Activated naive CD4-positive, alpha-beta T cell treated with anti-CD3 and anti-CD28 coated beads for 36 hours (primary cell): ENCODE data around the gene ENOX2. TPM values are rescaled to one million over a fixed set of nuclear protein-coding genes. Genes with fewer than 3 reads are reported as not detected.

ENCODE experiments used
- CTCF ChIA-PET: fragments of 350-600 bp; sonication (Branson Sonifier 250); formaldehyde crosslinking; loops from one replicate; lab custom pipeline; 2021; ENCODE audit warnings: antibody characterized with exemption; lab: Charles Lee
- DNase-seq: peaks from one replicate; pipeline ENCODE4 v3.0.0-alpha.2; 2020
- H3K27ac Mint-ChIP-seq: one replicate; pipeline ENCODE4 v1.8.0; 2021; ENCODE audit warnings: mild to moderate bottlenecking, mixed read lengths
- H3K27me3 Mint-ChIP-seq: one replicate; pipeline ENCODE4 v1.8.0; 2021; ENCODE audit warnings: low read depth, mixed read lengths
- H3K36me3 Mint-ChIP-seq: one replicate; pipeline ENCODE4 v1.8.0; 2021; ENCODE audit warnings: low read depth, mixed read lengths
- H3K4me1 Mint-ChIP-seq: one replicate; pipeline ENCODE4 v1.8.0; 2021; ENCODE audit warnings: low read depth, mixed read lengths
- H3K4me3 Mint-ChIP-seq: one replicate; pipeline ENCODE4 v1.8.0; 2021; ENCODE audit warnings: mild to moderate bottlenecking, moderate library complexity, mixed read lengths
- H3K9me3 Mint-ChIP-seq: one replicate; pipeline ENCODE4 v1.8.0; 2021; ENCODE audit warnings: mixed read lengths
- intact Hi-C: fragments of 100-400 bp; cut with micrococcal nuclease; formaldehyde crosslinking; loops from one replicate; pipeline ENCODE4 v1.15.1; 2023
- total RNA-seq, 2 experiments: library from RNA; stranded (reverse); gene quantifications; one replicate each; pipeline ENCODE4 v1.2.3, GENCODE V29; 2021

ENOX2 gene
- total RNA-seq, 2 experiments from 2014 or later = 8.7 to 9.7 TPM

- H3K27ac Mint-ChIP-seq = no peak overlapping the region
- H3K36me3 Mint-ChIP-seq = peaks cover 2% of the 10 kb centered on the region
- no peak overlapping the region for H3K4me3 Mint-ChIP-seq
- CTCF ChIA-PET = no interaction called here
- intact Hi-C loops = no loop called here
- H3K9me3 Mint-ChIP-seq = peaks cover 5% of the 10 kb centered on the region
- no peak for DNase-seq
- H3K4me1 Mint-ChIP-seq = peaks cover 15% of the 10 kb centered on the region
- H3K27me3 Mint-ChIP-seq = no peaks in the 10 kb centered on the region
Observed at GRCh38 chrX:130877892-130878341, 25.1 kb downstream of the ENOX2 start.

GRCh38 chrX:130876226-130876625, 26.8 kb downstream of the ENOX2 start:
- Mint-ChIP-seq H3K36me3 (peaks cover 2% of the 10 kb centered on the region), H3K27me3 (no peaks in the 10 kb centered on the region), H3K27ac (no peak overlapping the region), H3K4me1 (peaks cover 19% of the 10 kb centered on the region), H3K4me3 (no peak overlapping the region), H3K9me3 (peaks cover 5% of the 10 kb centered on the region)
- CTCF ChIA-PET = no interaction called here
- intact Hi-C loops = no loop called here
- no peak for DNase-seq

GRCh38 chrX:130874751-130875150, 28.3 kb downstream of the ENOX2 start:
- CTCF ChIA-PET = no interaction called here
- Mint-ChIP-seq H3K4me3 (no peak overlapping the region), H3K36me3 (peaks cover 2% of the 10 kb centered on the region), H3K27ac (no peak overlapping the region), H3K27me3 (no peaks in the 10 kb centered on the region), H3K4me1 (peaks cover 19% of the 10 kb centered on the region), H3K9me3 (peaks cover 5% of the 10 kb centered on the region)
- no peak for DNase-seq
- intact Hi-C loops = no loop called here

GRCh38 chrX:130869239-130869638, 33.8 kb downstream of the ENOX2 start:
- no peak overlapping the region for H3K27ac Mint-ChIP-seq
- no peaks in the 10 kb centered on the region for H3K9me3 Mint-ChIP-seq
- no peak overlapping the region for H3K4me3 Mint-ChIP-seq
- intact Hi-C loops = no loop called here
- H3K36me3 Mint-ChIP-seq = peaks cover 2% of the 10 kb centered on the region
- H3K27me3 Mint-ChIP-seq = no peaks in the 10 kb centered on the region
- CTCF ChIA-PET = no interaction called here
- DNase-seq = no peak
- H3K4me1 Mint-ChIP-seq = peaks cover 9% of the 10 kb centered on the region

- DNase-seq = peak; percentile 5
- Mint-ChIP-seq H3K27me3 (no peaks in the 10 kb centered on the region), H3K4me1 (peaks cover 8% of the 10 kb centered on the region), H3K9me3 (no peaks in the 10 kb centered on the region), H3K27ac (no peak overlapping the region), H3K4me3 (no peak overlapping the region), H3K36me3 (no peaks in the 10 kb centered on the region)
- CTCF ChIA-PET = interaction anchor here (1.2 kb wide), 1 partner anchor 26 kb away, joined by 3 read pairs; no protein-coding TSS in a partner anchor
- intact Hi-C loops = no loop called here
Observed at GRCh38 chrX:130861462-130861861, 41.5 kb downstream of the ENOX2 start.

- peaks cover 8% of the 10 kb centered on the region for H3K4me1 Mint-ChIP-seq
- no peak overlapping the region for H3K4me3 Mint-ChIP-seq
- H3K27me3 Mint-ChIP-seq = no peaks in the 10 kb centered on the region
- DNase-seq = peak; percentile 19
- intact Hi-C loops = loop anchor here (1.0 to 2.0 kb wide), 2 partner anchors 46 to 588 kb away; partner anchors contain the start of genes ENOX2 and ZNF280C
- peaks cover 3% of the 10 kb centered on the region for H3K36me3 Mint-ChIP-seq
- CTCF ChIA-PET = no interaction called here
- no peak overlapping the region for H3K27ac Mint-ChIP-seq
- H3K9me3 Mint-ChIP-seq = peaks cover 2% of the 10 kb centered on the region
Observed at GRCh38 chrX:130857207-130857606, 45.8 kb downstream of the ENOX2 start.

- intact Hi-C loops = no loop called here
- no peak overlapping the region for H3K4me3 Mint-ChIP-seq
- CTCF ChIA-PET = interaction anchor here (0.7 kb wide), 1 partner anchor 21 kb away, joined by 3 read pairs; no protein-coding TSS in a partner anchor
Observed at GRCh38 chrX:130851569-130851968, 51.4 kb downstream of the ENOX2 start.

GRCh38 chrX:130848763-130849162, 54.2 kb downstream of the ENOX2 start:
- Mint-ChIP-seq H3K9me3 (no peaks in the 10 kb centered on the region), H3K27ac (no peak overlapping the region), H3K27me3 (no peaks in the 10 kb centered on the region), H3K4me3 (no peak overlapping the region), H3K4me1 (peaks cover 15% of the 10 kb centered on the region), H3K36me3 (peaks cover 1% of the 10 kb centered on the region)
- CTCF ChIA-PET = no interaction called here
- intact Hi-C loops = no loop called here
- no peak for DNase-seq

More at GRCh38 chrX:130851569-130851968, 51.4 kb downstream of the ENOX2 start:
- peaks cover 15% of the 10 kb centered on the region for H3K4me1 Mint-ChIP-seq
- no peak for DNase-seq
- H3K27ac Mint-ChIP-seq = no peak overlapping the region
- H3K36me3 Mint-ChIP-seq = peaks cover 3% of the 10 kb centered on the region
- H3K27me3 Mint-ChIP-seq = no peaks in the 10 kb centered on the region
- peaks cover 2% of the 10 kb centered on the region for H3K9me3 Mint-ChIP-seq

GRCh38 chrX:130846746-130847145, 56.3 kb downstream of the ENOX2 start:
- no peaks in the 10 kb centered on the region for H3K9me3 Mint-ChIP-seq
- H3K27ac Mint-ChIP-seq = no peak overlapping the region
- no peaks in the 10 kb centered on the region for H3K27me3 Mint-ChIP-seq
- peaks cover 20% of the 10 kb centered on the region for H3K4me1 Mint-ChIP-seq
- no peak for DNase-seq
- CTCF ChIA-PET = no interaction called here
- H3K36me3 Mint-ChIP-seq = no peaks in the 10 kb centered on the region
- no peak overlapping the region for H3K4me3 Mint-ChIP-seq
- intact Hi-C loops = no loop called here

GRCh38 chrX:130841776-130842175, 61.2 kb downstream of the ENOX2 start:
- H3K4me3 Mint-ChIP-seq = no peak overlapping the region
- CTCF ChIA-PET = no interaction called here
- no peak for DNase-seq
- intact Hi-C loops = no loop called here
- no peak overlapping the region for H3K27ac Mint-ChIP-seq
- no peaks in the 10 kb centered on the region for H3K27me3 Mint-ChIP-seq
- H3K36me3 Mint-ChIP-seq = no peaks in the 10 kb centered on the region
- H3K4me1 Mint-ChIP-seq = peaks cover 6% of the 10 kb centered on the region
- no peaks in the 10 kb centered on the region for H3K9me3 Mint-ChIP-seq

- H3K27me3 Mint-ChIP-seq = no peaks in the 10 kb centered on the region
- no peaks in the 10 kb centered on the region for H3K36me3 Mint-ChIP-seq
- H3K4me3 Mint-ChIP-seq = no peak overlapping the region
- no peaks in the 10 kb centered on the region for H3K9me3 Mint-ChIP-seq
- H3K4me1 Mint-ChIP-seq = peaks cover 11% of the 10 kb centered on the region
- CTCF ChIA-PET = no interaction called here
- no peak overlapping the region for H3K27ac Mint-ChIP-seq
- intact Hi-C loops = no loop called here
- DNase-seq = no peak
Observed at GRCh38 chrX:130840345-130840744, 62.7 kb downstream of the ENOX2 start.

- H3K27ac Mint-ChIP-seq = no peak overlapping the region
- no peaks in the 10 kb centered on the region for H3K36me3 Mint-ChIP-seq
- no peaks in the 10 kb centered on the region for H3K9me3 Mint-ChIP-seq
- intact Hi-C loops = no loop called here
- H3K27me3 Mint-ChIP-seq = no peaks in the 10 kb centered on the region
- no peak for DNase-seq
- CTCF ChIA-PET = interaction anchor here (0.6 kb wide), 1 partner anchor 17 kb away, joined by 4 read pairs; no protein-coding TSS in a partner anchor
- no peak overlapping the region for H3K4me3 Mint-ChIP-seq
- H3K4me1 Mint-ChIP-seq = peaks cover 12% of the 10 kb centered on the region
Observed at GRCh38 chrX:130836447-130836846, 66.6 kb downstream of the ENOX2 start.

- Mint-ChIP-seq H3K9me3 (no peaks in the 10 kb centered on the region), H3K4me3 (no peak overlapping the region), H3K27ac (no peak overlapping the region), H3K27me3 (no peaks in the 10 kb centered on the region), H3K4me1 (peaks cover 14% of the 10 kb centered on the region), H3K36me3 (no peaks in the 10 kb centered on the region)
- no peak for DNase-seq
- intact Hi-C loops = no loop called here
- CTCF ChIA-PET = no interaction called here
Observed at GRCh38 chrX:130834830-130835229, 68.2 kb downstream of the ENOX2 start.
